ENCODE results near the gene SOHLH1. TPM values are rescaled to one million over a fixed set of nuclear protein-coding genes. Genes with fewer than 3 reads are reported as not detected.
A peak's percentile ranks its signal among the peaks of the same experiment; 100 is the strongest.

The SOHLH1 gene
- total and polyA plus RNA-seq, 10 donors, result 0.07 to 0.10 TPM; not detected in 8

GRCh38 chr9:135703726-135704125 lies 4.4 kb upstream of the SOHLH1 start:
- peaks cover 0 to 60% (median 26%) of the 10 kb centered on the region in 7 donors for H3K27me3 ChIP-seq (replicated peaks in 1 of 7)
- H3K4me1 ChIP-seq, result peaks cover 0 to 71% (median 40%) of the 10 kb centered on the region in 6 donors
- H3K4me3 ChIP-seq, result no peak overlapping the region
- no peak for TF ChIP-seq POLR2AphosphoS5 (IDR thresholded peaks at IDR 0.05)
- no peak for TF ChIP-seq CTCF (IDR thresholded peaks at IDR 0.05 in 8 of 11, conservative IDR thresholded peaks at IDR 0.05 in 3 of 11)
- TF ChIP-seq POLR2A (IDR thresholded peaks at IDR 0.05), result no peak
- DNase-seq, result no peak
- peak overlapping the region in 3 of 8 donors; percentile 75 to 83 (median 80) for H3K27ac ChIP-seq
- peaks cover 0 to 4% (median 0%) of the 10 kb centered on the region in 6 donors for H3K36me3 ChIP-seq
- H3K9me3 ChIP-seq, result no peaks in the 10 kb centered on the region
- WGBS, 5 donors, result 29 to 45% (median 36%) methylated on average over 10 to 14 of the region's 14 CpGs
- intact Hi-C loops (cut with DNase I; ENCODE audit: low total_unique reads), result no loop called here

DNA sequence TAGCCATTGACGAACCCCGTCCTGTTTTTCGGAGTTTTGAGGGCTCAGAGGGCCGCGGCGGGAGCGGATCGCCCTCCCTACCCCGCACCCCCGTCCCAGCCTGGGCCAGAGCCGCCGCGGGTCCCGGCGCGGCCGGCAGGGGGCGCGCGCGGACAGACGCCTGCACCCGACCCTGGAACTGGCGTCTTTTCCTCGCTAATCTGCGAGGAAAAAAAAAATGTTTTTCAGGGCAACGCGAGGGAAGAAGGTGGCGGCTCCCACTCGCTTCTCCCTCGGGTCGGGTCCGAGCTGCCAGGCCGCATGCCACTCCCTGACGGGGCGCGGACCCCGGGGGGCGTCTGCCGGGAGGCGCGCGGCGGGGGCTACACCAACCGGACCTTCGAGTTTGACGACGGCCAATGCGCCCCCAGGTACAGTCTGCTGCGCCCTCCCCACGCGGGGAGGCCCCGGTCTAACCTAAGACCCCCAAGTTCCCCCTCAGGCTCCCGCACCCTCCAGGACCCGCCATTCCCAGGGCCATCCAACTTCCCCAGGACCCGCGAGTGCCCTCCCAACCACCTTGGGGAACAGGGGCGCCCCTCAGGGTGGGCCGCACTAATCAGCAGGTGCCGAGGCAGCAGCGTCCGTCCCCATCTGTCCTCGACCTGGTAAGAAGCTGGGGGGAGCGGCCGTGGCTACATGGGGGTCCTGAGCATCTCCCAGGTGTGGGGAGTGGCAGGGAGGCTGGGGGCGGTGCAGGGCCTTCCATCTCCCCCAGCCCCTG lies 2.9 kb upstream of the SOHLH1 start, which contains the start of gene KCNT1:
KCNT1 (plus strand) TSS at position 227 of the 763 bp plus-strand sequence; CDS start at position 301, 74 bp downstream.
- Histone ChIP-seq H3K36me3 (no peaks in the 10 kb centered on the region), H3K27ac (no peak within 1 kb of the TSS), H3K27me3 (replicated peaks in 1 of 7) (peaks cover 0 to 60% (median 26%) of the 10 kb centered on the region in 7 donors), H3K4me3 (peak within 1 kb of the TSS in 5 of 8 donors; percentile 1 to 55 (median 9)), H3K4me1 (peaks cover 0 to 55% (median 25%) of the 10 kb centered on the region in 6 donors), H3K9me3 (no peaks in the 10 kb centered on the region)
- DNase-seq, result no peak
- WGBS, 5 donors, result 13 to 21% (median 15%) methylated on average over 28 to 66 of the region's 66 CpGs
- TF ChIP-seq CTCF (IDR thresholded peaks at IDR 0.05 in 8 of 11, conservative IDR thresholded peaks at IDR 0.05 in 3 of 11) (peak; percentile 22 to 98 (median 94)), POLR2AphosphoS5 (IDR thresholded peaks at IDR 0.05) (peak in 1 of 3 donors; percentile 44), POLR2A (IDR thresholded peaks at IDR 0.05) (no peak)
- intact Hi-C loops (cut with DNase I; ENCODE audit: low total_unique reads), result no loop called here

- Histone ChIP-seq H3K27me3 (replicated peaks in 1 of 7) (peaks cover 0 to 64% (median 26%) of the 10 kb centered on the region in 7 donors), H3K36me3 (no peaks in the 10 kb centered on the region), H3K9me3 (no peaks in the 10 kb centered on the region), H3K4me1 (peaks cover 0 to 47% (median 21%) of the 10 kb centered on the region in 6 donors), H3K27ac (no peak overlapping the region), H3K4me3 (peak overlapping the region in 5 of 8 donors; percentile 1 to 55 (median 9))
- DNase-seq, result no peak
- TF ChIP-seq POLR2AphosphoS5 (IDR thresholded peaks at IDR 0.05) (no peak), CTCF (IDR thresholded peaks at IDR 0.05 in 8 of 11, conservative IDR thresholded peaks at IDR 0.05 in 3 of 11) (no peak), POLR2A (IDR thresholded peaks at IDR 0.05) (no peak)
- intact Hi-C loops (cut with DNase I; ENCODE audit: low total_unique reads), result no loop called here
- 23 to 41% (median 25%) methylated on average over 18 to 40 of the region's 40 CpGs for WGBS, 5 donors
These were observed 2.0 kb upstream of the SOHLH1 start for GRCh38 chr9:135701067-135701958.

Data from spleen (tissue), 11 donors.